Stimulated activated CD4-positive, alpha-beta T cell treated with anti-CD3 and anti-CD28 coated beads, Interleukin-12 subunit alpha, Interleukin-12 subunit beta, amount 100 ng/mL, for 48 hours (primary cell): ENCODE data around the gene BICC1.

Source experiments
- DNase-seq, 3 donors: peaks; one replicate each; pipeline ENCODE4 v3.0.0-alpha.2; 2020; ENCODE audit warnings: low read depth in 2 of 3, low spot score in 1 of 3

BICC1 gene

DNA sequence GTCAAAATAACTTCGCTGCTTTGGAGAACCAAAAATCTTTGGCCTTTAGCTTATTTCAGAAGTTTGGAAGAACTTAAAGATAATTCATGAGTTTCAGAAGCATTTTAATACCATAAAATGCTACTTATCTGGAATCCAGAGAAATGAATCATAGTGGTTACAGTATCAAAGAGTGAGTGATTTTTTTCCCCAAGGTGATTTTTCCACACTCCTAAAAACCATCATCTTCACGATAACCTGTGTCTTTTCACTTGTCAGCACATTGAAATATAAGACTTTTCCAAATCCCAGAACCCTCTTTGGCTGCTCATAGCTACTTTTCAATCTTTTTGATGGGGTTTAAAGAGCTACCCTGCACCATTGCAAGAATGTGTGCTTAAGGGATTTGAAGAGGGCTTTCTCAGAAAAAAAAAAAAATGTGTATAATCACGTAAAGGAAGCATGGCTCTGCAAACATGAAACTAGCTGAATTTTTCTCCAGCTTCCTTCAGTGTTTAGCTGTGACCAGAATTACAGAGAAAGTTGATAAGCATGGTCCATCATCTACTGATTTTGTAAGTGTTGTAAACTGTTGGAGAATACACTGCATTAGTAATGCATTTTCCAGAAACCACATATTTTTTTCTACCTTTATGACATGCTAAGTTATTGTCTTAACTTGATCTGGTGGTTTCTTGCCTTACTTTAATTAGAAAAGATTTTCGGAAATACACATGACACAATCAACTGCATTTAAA is 134.9 kb downstream of the BICC1 start:
- DNase-seq: no peak

GRCh38 chr10:58648131-58648530 is 135.5 kb downstream of the BICC1 start:
- no peak for DNase-seq

DNA sequence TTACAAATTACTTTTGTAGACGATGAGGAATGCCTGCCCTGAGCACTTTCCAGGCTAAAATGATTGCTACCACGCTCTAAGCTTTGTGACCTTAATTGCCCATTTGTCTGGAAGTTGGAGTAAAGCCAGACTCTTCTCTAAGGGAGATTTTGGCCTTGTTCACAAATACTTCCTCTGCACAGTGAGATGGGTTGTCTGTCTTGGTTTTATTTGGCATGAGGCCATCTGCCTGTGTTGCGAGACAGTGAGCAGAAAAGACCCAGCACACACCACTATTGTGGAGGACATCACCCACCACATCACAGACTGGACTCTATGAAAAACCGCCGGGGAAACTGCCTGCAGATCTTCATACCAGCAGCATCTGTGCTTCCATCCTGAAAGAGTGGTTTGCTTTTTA is 138.4 kb downstream of the BICC1 start:
- no peak for DNase-seq

DNA sequence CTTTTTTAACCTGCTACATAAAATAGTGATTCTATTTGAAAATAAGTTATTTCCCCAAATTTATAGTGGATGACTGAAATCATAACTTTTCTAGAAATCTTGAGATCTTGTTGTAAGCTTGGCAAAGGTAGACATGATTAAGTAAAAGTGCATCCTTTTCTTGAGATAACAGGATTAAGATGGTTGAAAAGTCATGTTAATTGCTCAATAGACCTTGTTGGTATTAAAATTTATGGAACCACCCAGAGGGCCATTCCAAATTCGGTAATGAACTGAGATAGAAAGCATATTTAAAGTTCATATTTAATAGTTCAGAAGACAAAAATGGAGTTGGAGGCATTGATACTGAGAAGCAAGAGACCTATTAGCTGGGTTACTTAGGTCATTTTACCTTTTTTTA is 139.1 kb downstream of the BICC1 start:
- no peak for DNase-seq

DNA sequence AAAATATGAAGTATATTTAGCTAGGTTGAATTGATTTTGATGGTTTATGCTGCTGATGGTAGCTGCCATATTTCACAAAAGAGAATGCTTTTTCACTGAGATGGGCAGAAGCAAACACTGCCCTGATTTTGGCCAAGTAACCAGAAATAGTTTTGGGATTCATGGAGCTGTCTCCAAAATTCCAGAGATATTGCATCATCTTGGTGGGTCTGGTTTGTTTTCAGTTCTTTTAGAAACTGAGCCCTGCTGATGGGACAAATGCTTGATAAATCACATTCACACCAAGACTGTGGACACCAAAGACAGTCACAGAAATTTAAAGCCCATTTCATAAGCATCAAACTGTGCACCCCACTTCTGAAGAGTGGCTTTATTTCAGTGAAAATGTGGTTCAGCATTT is 140.5 kb downstream of the BICC1 start:
- no peak for DNase-seq

GRCh38 chr10:58660575-58661255 is 148.0 kb downstream of the BICC1 start:
- DNase-seq: no peak

DNA sequence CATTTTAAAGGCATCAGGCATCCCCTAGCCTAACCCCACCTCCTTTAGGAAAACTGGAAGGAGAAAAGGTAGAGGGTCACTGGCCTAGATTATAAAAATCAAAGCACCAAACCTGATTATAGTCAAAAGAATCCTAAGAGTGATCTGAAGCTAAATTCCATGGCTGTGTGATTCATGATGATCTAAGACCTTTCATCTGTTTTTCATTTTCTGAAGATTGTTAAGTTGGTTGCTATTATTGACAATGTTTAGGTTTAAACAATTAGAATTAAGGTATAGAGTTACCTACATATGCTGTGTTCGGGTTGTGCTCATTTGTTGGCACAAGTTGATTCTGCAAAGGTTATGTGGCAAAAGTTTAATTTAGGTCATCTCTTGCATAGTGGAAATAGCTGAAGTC is 148.7 kb downstream of the BICC1 start:
- no peak for DNase-seq

- DNase-seq: no peak
Measured at GRCh38 chr10:58661902-58662301, 149.2 kb downstream of the BICC1 start.

DNA sequence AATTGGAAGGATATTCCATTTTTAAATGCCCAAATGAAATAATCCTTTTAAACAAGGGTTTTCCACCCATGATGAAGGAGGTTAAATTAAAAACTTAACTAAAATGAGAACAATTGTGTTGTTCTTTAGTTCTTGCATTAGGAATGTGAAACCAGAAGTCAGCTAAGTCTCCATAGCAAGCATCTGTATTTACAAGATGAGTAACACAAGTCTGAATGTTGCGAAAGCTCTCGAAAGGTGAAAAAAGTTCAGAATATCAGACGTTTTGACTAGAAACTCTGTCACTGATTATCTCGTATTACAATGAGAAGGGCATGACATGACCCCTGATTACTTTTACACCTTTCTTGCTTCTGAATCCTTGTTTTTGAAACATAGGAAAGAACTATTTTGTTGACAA is 149.6 kb downstream of the BICC1 start:
- DNase-seq: no peak

GRCh38 chr10:58665361-58665760 is 152.7 kb downstream of the BICC1 start:
- DNase-seq: no peak

DNA sequence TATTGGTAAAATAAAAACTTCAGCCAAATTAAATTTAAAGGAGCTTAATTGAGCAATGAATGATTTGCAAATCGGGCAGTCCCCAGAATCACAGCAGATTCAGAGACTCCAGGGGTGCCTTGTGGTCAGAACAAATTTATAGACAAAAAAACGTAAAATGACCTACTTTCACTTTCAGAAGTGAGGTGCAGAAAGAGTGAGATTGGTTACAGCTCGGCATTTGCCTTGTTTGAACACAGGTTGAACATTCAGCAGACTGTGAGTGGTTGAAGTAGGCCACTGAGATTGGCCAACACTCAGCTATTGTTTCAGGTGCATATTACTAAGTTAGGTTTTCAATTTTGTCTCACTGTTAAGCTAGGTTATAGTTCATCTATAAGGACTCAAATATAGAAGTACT is 153.4 kb downstream of the BICC1 start:
- DNase-seq: no peak

- no peak for DNase-seq
Measured at GRCh38 chr10:58667658-58668310, 155.1 kb downstream of the BICC1 start.

DNA sequence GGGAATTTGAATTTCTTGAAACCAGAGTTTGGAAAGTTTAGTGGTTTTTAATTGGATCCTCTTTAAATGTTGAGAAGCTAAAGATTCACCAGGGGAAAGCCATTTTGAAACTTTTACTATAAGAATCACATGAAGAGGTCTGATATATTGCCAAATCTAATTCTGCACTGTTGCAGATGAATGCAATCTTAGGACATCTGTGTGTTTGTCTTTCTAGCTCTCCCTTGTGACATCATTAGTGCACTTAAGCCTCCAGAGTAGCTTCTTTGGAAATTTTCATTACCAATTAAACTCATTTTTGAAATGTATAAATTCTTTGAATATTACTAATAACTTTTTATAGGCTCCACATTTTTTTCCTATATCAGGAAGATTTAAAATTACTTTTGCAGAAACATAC is 160.2 kb downstream of the BICC1 start:
- DNase-seq: no peak

- DNase-seq: no peak
Measured at GRCh38 chr10:58674251-58674650, 161.6 kb downstream of the BICC1 start.

- DNase-seq: no peak
Measured at GRCh38 chr10:58675321-58675720, 162.6 kb downstream of the BICC1 start.

DNA sequence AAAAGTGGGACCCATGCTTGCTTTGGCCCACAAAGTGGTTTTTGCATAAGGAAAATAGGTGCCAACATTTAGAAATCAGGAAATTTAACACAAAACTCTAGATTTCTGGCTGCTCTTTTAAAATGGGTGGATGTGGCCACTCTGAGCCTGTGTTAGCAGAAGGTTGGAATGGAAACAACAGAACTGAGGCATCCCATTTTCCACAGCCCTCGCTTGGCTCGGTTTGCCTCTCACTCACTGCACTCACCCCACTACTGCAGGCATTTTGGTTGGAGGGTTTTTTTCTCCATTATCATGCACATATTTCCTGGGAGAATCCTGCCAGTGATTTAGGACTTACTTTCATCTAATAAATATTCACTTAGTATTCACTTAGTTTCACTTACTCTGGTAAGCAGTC is 178.9 kb downstream of the BICC1 start:
- DNase-seq: no peak

DNA sequence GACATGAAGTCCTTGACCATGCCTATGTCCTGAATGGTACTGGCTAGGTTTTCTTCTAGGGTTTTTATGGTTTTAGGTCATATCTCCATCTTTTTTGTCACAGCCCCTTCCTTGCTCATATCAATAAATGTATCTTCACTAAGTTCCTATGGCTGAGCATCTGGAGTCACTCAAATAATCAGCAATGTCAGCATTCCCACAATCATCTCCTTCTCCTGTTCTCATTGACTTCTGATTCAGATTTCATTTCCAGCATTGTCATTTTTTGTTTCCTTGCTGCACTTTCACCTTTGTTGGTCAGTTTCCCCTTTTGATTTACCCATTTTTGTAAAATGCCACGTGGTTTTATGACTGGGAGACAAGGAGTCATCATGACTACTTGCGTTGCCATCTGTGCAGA is 181.2 kb downstream of the BICC1 start:
- DNase-seq: no peak

DNA sequence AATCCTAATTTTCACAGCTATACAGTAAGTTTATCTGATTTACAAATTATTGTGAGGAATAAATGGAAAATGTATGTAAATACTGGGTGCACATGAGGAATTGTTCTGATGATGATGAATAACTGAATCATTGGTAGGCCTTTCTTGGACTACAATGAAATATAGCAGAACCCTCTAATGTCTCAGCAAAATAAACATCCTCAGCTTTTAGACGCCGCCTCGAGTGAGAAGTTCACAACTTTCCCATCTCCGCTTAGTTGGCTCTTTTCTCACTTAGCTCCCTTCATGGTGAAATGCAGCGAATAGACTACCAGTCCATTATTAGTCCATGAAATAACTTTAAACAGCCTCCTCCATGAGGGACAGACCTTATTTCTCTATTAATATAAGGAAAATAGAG is 182.3 kb downstream of the BICC1 start:
- no peak for DNase-seq

DNA sequence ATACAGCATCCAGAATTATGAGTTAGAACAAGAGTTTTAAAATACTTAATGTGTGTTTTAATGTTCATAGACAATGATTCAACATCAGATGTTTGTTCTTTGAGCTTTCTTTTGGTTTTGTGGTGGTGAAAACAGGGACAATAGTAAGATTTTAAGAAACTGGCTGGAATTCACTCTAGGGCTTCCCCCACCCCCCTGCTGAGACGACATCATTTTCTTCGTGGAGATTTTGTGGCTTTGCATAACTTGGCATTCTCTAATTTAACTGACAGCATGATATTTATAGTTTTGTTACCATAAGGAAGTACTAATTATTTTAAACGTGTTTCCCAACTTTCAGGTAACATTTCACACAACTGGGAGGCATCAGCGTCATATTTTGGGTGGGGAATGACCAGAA is 184.1 kb downstream of the BICC1 start:
- DNase-seq: no peak

GRCh38 chr10:58697691-58698090 is 185.0 kb downstream of the BICC1 start:
- no peak for DNase-seq

DNA sequence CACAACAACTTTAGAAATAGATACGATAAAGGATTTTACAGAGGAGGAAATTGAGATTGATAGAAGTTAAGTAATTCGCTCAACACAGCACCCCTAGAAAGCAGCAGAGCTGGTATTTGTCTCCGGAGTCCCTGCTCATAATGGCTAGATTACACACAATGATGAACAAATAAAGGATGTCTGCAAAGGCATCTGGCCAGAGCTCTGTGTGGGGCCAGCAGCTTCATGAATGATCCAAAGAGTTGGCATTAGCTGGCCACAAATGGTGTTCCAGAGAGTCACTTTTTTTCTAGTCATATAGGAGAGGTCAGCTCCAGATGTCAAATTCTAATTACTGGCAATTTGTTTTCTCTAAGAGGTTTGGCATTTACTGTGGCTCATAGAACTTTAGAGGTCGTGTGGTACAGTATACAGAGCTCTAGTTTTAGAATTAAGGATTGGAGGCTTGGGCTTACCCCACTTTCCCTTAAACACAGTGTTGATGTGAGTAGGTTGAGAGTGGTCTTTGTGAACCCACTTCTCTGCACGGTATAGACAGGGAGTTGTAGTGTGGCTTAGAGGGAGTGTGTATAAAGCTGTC is 186.2 kb downstream of the BICC1 start:
- DNase-seq: no peak

GRCh38 chr10:58700591-58700990 is 187.9 kb downstream of the BICC1 start:
- no peak for DNase-seq
